ENCODE data around the gene CTRL.
"Not testable (repeated sequence)": the region's sequence is repeated elsewhere in the genome, so short reads cannot be mapped to it uniquely, and the experiment has no call there.

Gene CTRL

GRCh38 chr16:67975321-67976105, 43.9 kb upstream of the CTRL start:
- Mint-ChIP-seq H3K36me3 (ENCODE audit: low read depth) (no peaks in the 10 kb centered on the region), H3K4me3 (peak overlapping the region; percentile 25), H3K27me3 (ENCODE audit: low read depth, poor library complexity) (peaks cover 44% of the 10 kb centered on the region), H3K4me1 (peaks cover 20% of the 10 kb centered on the region), H3K9me3 (no peaks in the 10 kb centered on the region), H3K27ac (no peak overlapping the region)
- no peak for DNase-seq
- TF ChIP-seq CTCF (IDR thresholded peaks at IDR 0.05) = no peak

DNA sequence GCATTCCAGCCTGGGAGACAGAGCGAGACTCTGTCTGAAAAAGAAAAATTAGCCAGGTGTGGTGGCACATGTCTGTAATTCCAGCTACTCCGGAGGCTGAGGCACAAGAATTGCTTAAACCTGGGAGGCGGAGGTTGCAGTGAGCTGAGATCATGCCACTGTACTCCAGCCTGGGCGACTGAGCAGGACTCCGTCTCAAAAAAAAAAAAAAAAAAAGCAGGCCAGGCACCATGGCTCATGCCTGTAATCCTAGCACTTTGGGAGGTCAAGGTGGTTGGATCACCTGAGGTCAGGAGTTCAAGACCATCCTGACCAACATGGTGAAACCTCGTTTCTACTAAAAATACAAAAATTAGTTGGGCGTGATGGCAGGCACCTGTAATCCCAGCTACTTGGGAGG, 40.6 kb upstream of the CTRL start:
- H3K27ac Mint-ChIP-seq; H3K9me3 Mint-ChIP-seq; H3K36me3 Mint-ChIP-seq (ENCODE audit: low read depth); H3K4me3 Mint-ChIP-seq; DNase-seq: not testable (repeated sequence)
- Mint-ChIP-seq H3K4me1 (peaks cover 38% of the 10 kb centered on the region), H3K27me3 (ENCODE audit: low read depth, poor library complexity) (peaks cover 32% of the 10 kb centered on the region)

GRCh38 chr16:67971111-67971510, 39.4 kb upstream of the CTRL start:
- no peak for TF ChIP-seq CTCF (IDR thresholded peaks at IDR 0.05)
- Mint-ChIP-seq H3K27me3 (ENCODE audit: low read depth, poor library complexity) (peaks cover 25% of the 10 kb centered on the region), H3K4me3 (peak overlapping the region; percentile 26), H3K36me3 (ENCODE audit: low read depth) (no peaks in the 10 kb centered on the region), H3K27ac (peak overlapping the region; percentile 74), H3K4me1 (peaks cover 48% of the 10 kb centered on the region), H3K9me3 (no peaks in the 10 kb centered on the region)
- no peak for DNase-seq

DNA sequence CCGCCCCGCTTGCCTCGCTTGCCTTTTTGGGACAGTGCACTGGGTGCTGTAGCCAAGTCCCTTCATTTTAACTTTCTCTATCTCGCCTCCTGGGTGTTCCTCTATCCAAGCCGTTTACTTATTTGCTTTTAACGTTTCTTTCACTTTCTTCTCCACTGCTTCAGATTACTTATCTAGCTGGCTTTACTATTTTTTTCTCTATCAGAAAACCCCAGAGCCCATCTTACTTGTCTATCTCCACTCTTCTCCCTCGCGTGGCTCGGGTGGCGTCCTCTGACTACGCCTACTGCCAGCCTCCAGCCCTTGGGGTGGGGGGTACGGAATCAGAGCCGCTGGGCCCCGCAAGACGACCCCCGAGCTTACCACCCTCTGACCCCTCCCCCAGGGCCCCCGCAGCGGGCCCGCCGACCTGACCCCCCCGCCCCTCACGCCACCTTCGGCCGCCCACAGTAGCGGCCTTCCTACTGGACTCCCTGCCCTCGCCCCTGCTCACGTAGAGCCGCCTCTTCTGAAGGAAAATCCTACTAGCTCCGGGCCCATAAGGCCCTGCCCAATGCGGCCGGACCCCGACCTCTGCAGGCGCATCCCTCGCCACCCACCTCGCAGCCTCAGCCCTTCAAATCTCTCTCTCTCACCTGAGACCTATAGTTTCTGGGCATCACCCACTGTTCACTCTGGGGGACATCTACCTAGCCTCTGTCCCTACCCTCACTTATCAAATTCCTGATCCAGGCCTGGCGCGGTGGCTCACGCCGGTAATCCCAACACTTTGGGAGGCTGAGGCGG, 37.8 kb upstream of the CTRL start:
- no peaks in the 10 kb centered on the region for H3K9me3 Mint-ChIP-seq
- peaks cover 57% of the 10 kb centered on the region for H3K4me1 Mint-ChIP-seq
- peaks cover 18% of the 10 kb centered on the region for H3K27me3 Mint-ChIP-seq (ENCODE audit: low read depth, poor library complexity)
- TF ChIP-seq CTCF (IDR thresholded peaks at IDR 0.05) = no peak
- H3K27ac Mint-ChIP-seq = peak overlapping the region; percentile 47
- peak overlapping the region; percentile 86 for H3K4me3 Mint-ChIP-seq
- peak; percentile 31 for DNase-seq
- H3K36me3 Mint-ChIP-seq (ENCODE audit: low read depth) = no peaks in the 10 kb centered on the region

DNA sequence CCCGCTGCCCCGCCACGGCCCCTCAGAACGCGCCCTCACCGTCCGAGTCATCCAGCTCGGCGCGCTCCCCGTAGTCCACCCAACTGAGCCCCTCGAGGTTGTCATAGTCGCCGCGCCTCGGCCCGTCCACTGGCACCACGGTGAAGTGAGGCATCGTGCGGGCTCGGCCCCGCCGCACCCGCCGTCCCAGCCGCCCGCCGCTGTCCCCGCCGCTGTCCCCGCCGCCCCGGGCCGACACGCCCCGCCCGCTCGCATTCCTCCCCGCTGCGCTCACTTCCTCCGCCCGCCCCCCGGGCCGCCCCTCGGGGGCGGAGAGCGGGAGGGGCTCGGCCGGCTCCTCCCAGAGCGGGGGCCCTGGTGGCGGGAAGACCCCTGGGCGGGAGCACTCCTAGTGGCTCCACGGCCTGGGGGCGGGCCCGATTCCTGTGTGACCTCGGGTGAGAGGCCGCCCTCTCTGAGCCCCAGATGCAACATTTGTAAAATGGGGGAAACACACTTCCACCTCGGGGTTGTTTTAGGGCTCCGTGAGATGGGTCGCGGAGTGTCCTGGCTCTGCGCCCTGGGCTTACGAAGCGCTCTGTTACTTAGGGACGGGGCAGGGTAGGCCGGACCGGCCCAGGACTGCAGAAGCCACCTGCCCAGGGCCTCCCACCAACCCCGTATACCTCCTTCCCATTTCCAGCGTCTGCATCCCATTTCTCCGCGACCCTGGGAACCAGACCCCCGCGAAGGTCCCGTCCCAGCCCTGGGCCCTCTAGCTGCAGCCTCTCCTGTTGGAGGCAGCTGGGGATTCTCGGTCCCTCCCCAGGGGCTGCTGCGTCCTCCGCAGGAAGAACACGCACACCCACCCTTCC, 37.0 kb upstream of the CTRL start, which contains the start of gene SLC12A4:
SLC12A4 (minus strand) TSS at position 238 of the 854 bp plus-strand sequence; CDS start at position 154, 84 bp downstream.
- no peak for TF ChIP-seq CTCF (IDR thresholded peaks at IDR 0.05)
- Mint-ChIP-seq H3K27ac (peak within 1 kb of the TSS; percentile 83), H3K4me3 (peak within 1 kb of the TSS; percentile 98), H3K9me3 (no peaks in the 10 kb centered on the region), H3K36me3 (ENCODE audit: low read depth) (no peaks in the 10 kb centered on the region), H3K4me1 (peaks cover 60% of the 10 kb centered on the region), H3K27me3 (ENCODE audit: low read depth, poor library complexity) (peaks cover 15% of the 10 kb centered on the region)
- peak; percentile 89 for DNase-seq
